Gastroesophageal sphincter (tissue), 2 donors: ENCODE data around the gene EPHA7.

Experiments used
- EP300 ChIP-seq: sonication (generic); formaldehyde crosslinking; IDR thresholded peaks from one replicate; pipeline ENCODE4 v1.6.1; 2017; ENCODE audit warnings: antibody characterized with exemption, mild to moderate bottlenecking
- POLR2A ChIP-seq, 2 donors: fragments of 450-650 bp; IDR thresholded peaks; one replicate each; pipeline ENCODE4 v1.6.1; 2017; ENCODE audit warnings: antibody characterized with exemption in 2 of 2, mild to moderate bottlenecking in 2 of 2, moderate library complexity in 1 of 2

DNA sequence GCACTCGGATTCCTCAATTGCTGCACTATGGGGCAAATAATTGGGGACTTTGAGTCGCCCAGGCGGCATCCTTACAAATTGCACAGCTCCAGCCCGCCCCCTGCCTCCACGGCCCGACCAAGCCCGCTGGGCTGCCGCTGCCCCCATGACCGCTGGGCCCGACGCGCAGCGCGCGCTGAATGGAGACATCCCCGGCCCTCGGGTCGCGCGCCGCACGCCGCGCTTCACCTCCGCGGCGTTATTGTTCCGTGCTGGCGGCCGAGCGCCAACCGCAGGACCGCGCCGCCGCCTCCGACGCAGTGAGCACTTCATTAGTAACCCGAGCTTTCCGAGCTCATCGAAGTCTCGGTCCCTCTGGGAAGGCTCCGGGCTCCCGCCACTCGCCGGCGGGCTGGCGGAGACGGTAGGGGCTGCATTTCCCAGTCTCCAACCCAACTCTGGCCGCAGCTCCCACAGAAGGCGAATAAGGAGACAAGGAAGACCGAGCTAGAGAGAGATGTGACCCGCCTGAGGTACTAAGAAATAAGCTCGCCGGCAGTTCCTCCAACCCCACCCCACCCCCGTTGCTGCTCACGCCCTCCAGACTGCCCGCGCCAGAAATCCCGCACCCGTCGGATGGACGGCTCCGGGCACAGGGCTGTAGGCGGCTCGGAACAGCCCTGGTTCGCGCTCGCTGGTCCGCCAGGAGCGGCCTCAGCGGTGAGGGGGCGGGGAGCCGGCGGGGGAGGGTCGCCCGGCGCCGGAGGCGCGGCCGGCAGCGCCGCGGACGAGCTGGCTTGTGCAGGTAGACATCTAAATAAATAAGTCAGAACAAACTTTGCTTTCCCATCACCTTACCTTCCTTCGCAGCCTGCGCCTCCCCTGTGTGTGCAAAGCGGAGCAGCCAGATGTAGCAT lies 703 bp downstream of the EPHA7 start:
- TF ChIP-seq EP300 (no peak), POLR2A (IDR thresholded peaks at IDR 0.05) (no peak)
